Testis (tissue), 3 donors: ENCODE data around the gene TRAK1. TPM values are rescaled to one million over a fixed set of nuclear protein-coding genes. Genes with fewer than 3 reads are reported as not detected.

Experiments used
- DNase-seq: peaks from one replicate; pipeline ENCODE4 v3.0.0-alpha.2; 2019
- H3K27ac ChIP-seq, 2 donors: fragments of 200-600 bp; sonication (generic); one replicate each; pipeline ENCODE4 v1.5.1; 2019
- H3K27me3 ChIP-seq: fragments of 200-600 bp; sonication (generic); one replicate; pipeline ENCODE4 v1.5.1; 2019
- H3K36me3 ChIP-seq: fragments of 200-600 bp; sonication (generic); one replicate; pipeline ENCODE4 v1.5.1; 2017; ENCODE audit warnings: low read depth; ENCODE audit errors: missing control alignments
- H3K4me1 ChIP-seq: fragments of 200-600 bp; sonication (generic); one replicate; pipeline ENCODE4 v1.5.1; 2019
- H3K4me3 ChIP-seq, 2 donors: fragments of 200-600 bp; sonication (generic); one replicate each; pipeline ENCODE4 v1.5.1; 2017 to 2019
- H3K9me3 ChIP-seq: fragments of 200-600 bp; sonication (generic); one replicate; pipeline ENCODE4 v1.5.1; 2017
- CTCF ChIP-seq, 3 experiments: fragments of 450-650 bp in 2 of 3; fragments of 200-600 bp in 1 of 3; sonication (generic) in 1 of 3; IDR thresholded peaks; one replicate each; pipeline ENCODE4 v1.5.1; 2016 to 2019; ENCODE audit warnings: antibody characterized with exemption in 3 of 3, mild to moderate bottlenecking in 2 of 3, moderate library complexity in 1 of 3
- POLR2A ChIP-seq: fragments of 450-650 bp; IDR thresholded peaks from one replicate; pipeline ENCODE4 v1.6.1; 2017; ENCODE audit warnings: antibody characterized with exemption, mild to moderate bottlenecking, moderate library complexity
- WGBS, 2 donors: methylation state at CpG; one replicate each; pipeline ENCODE4 v1.1.5; 2018; 5-methylcytosine and 5-hydroxymethylcytosine counted together
- intact Hi-C: fragments of 100-400 bp; cut with DNase I; formaldehyde crosslinking; loops from one replicate; pipeline ENCODE4 v1.15.1; 2023; ENCODE audit warnings: low total_unique reads
- polyA plus RNA-seq: library from polyadenylated mRNA; stranded (reverse); fragments of 350-450 nt; fragmentation: Illumina TruSeq; extraction: RNeasy Lipid Tissue Mini Kit (QIAGEN cat#74804); gene quantifications from one replicate; pipeline ENCODE4 v1.2.3, GENCODE V29; 2014; ENCODE audit warnings: low read depth, low replicate concordance; ENCODE audit not compliant: insufficient read depth
- total RNA-seq, 2 donors: library from RNA; depleted of rRNA; stranded (reverse); fragments of >200 nt; gene quantifications; one replicate each; pipeline ENCODE4 v1.2.3, GENCODE V29; 2016

TRAK1 gene
- total and polyA plus RNA-seq, 3 donors from 2014 or later: 32.0 to 95.9 (median 94.1) TPM

- 9 to 22% methylated on average over 16 to 53 of the region's 56 CpGs for WGBS, 2 donors
- H3K27me3 ChIP-seq: no peaks in the 10 kb centered on the region
- DNase-seq: no peak
- H3K4me3 ChIP-seq: no peak overlapping the region
- no peak for TF ChIP-seq POLR2A
- H3K36me3 ChIP-seq: no peaks in the 10 kb centered on the region
- intact Hi-C loops: no loop called here
- no peaks in the 10 kb centered on the region for H3K9me3 ChIP-seq
- H3K27ac ChIP-seq: no peak overlapping the region
- no peaks in the 10 kb centered on the region for H3K4me1 ChIP-seq
Measured at GRCh38 chr3:42263354-42264346, 172.5 kb downstream of the TRAK1 start.

GRCh38 chr3:42264399-42265058, 173.4 kb downstream of the TRAK1 start:
- 4 to 12% methylated on average over 19 to 37 of the region's 37 CpGs for WGBS, 2 donors
- TF ChIP-seq CTCF (IDR thresholded peaks at IDR 0.05): no peak
- no peak for TF ChIP-seq POLR2A
- H3K9me3 ChIP-seq: no peaks in the 10 kb centered on the region
- H3K36me3 ChIP-seq: no peaks in the 10 kb centered on the region
- no peak overlapping the region for H3K27ac ChIP-seq
- peak; percentile 31 for DNase-seq
- H3K4me1 ChIP-seq: no peaks in the 10 kb centered on the region
- intact Hi-C loops: no loop called here
- H3K4me3 ChIP-seq: peak overlapping the region in 1 of 2 donors; percentile 7
- no peaks in the 10 kb centered on the region for H3K27me3 ChIP-seq

- intact Hi-C loops: no loop called here
- no peak for DNase-seq
- WGBS, 2 donors: 3 to 10% methylated on average over 35 to 55 of the region's 60 CpGs
- peak overlapping the region in 1 of 2 donors; percentile 7 for H3K4me3 ChIP-seq
- no peaks in the 10 kb centered on the region for H3K9me3 ChIP-seq
- TF ChIP-seq POLR2A (no peak), CTCF (IDR thresholded peaks at IDR 0.05) (no peak)
- H3K36me3 ChIP-seq: no peaks in the 10 kb centered on the region
- H3K27ac ChIP-seq: no peak overlapping the region
- no peaks in the 10 kb centered on the region for H3K4me1 ChIP-seq
- no peaks in the 10 kb centered on the region for H3K27me3 ChIP-seq
Measured at GRCh38 chr3:42265059-42265991, 174.2 kb downstream of the TRAK1 start.

GRCh38 chr3:42266085-42266484, 174.9 kb downstream of the TRAK1 start, which contains the start of gene CCK:
Gene CCK, minus strand, starts transcription at chr3:42266185. Its CDS starts 2,555 bp downstream, at chr3:42263630.
- no peak within 1 kb of the TSS for H3K27ac ChIP-seq
- no peaks in the 10 kb centered on the region for H3K9me3 ChIP-seq
- intact Hi-C loops: no loop called here
- peak within 1 kb of the TSS in 1 of 2 donors; percentile 7 for H3K4me3 ChIP-seq
- H3K36me3 ChIP-seq: no peaks in the 10 kb centered on the region
- no peak for DNase-seq
- no peak for TF ChIP-seq POLR2A
- TF ChIP-seq CTCF (IDR thresholded peaks at IDR 0.05): no peak
- H3K4me1 ChIP-seq: no peaks in the 10 kb centered on the region
- no peaks in the 10 kb centered on the region for H3K27me3 ChIP-seq
- WGBS, 2 donors: 34 to 49% methylated on average over 8 to 16 of the region's 16 CpGs
